Left ventricle myocardium inferior (tissue), 1 donor: ENCODE measurements around the gene ZNF365. TPM values are rescaled to one million over a fixed set of nuclear protein-coding genes. Genes with fewer than 3 reads are reported as not detected.
"Not testable (repeated sequence)": the region's sequence is repeated elsewhere in the genome, so short reads cannot be mapped to it uniquely, and the experiment has no call there.

Source experiments
- DNase-seq: peaks from one replicate; pipeline ENCODE4 v3.0.0-alpha.2; 2020
- H3K27ac ChIP-seq: fragments of 200-600 bp; replicated peaks from 2 replicates; pipeline ENCODE4 v1.8.0; 2021
- H3K27me3 ChIP-seq: fragments of 200-600 bp; 2 replicates; pipeline ENCODE4 v1.8.0; 2021; ENCODE audit warnings: low read depth
- H3K36me3 ChIP-seq: fragments of 200-600 bp; 2 replicates; pipeline ENCODE4 v1.8.0; 2021
- H3K4me1 ChIP-seq: fragments of 200-600 bp; 2 replicates; pipeline ENCODE4 v1.8.0; 2021
- H3K4me3 ChIP-seq: fragments of 200-600 bp; 2 replicates; pipeline ENCODE4 v1.8.0; 2021; ENCODE audit warnings: mild to moderate bottlenecking, moderate library complexity
- H3K9me3 ChIP-seq: fragments of 200-600 bp; replicated peaks from 2 replicates; pipeline ENCODE4 v1.8.0; 2021
- intact Hi-C: fragments of 100-400 bp; cut with micrococcal nuclease; formaldehyde crosslinking; loops from one replicate; pipeline ENCODE4 v1.11.0; 2022
- total RNA-seq: library from RNA; stranded (reverse); fragmentation: NEBNext Ultra II Directional; extraction: Animal tissue kit (Norgen Biotek cat#: 25700); gene quantifications from one replicate; pipeline ENCODE4 v1.2.1, GENCODE V29; 2021
- TF ChIP-seq, protein P1 (sequence below): fragments of 200-600 bp; IDR thresholded peaks from 2 replicates; pipeline ENCODE4 v1.8.0; 2021; ENCODE audit warnings: antibody characterized with exemption, mild to moderate bottlenecking, borderline replicate concordance
- donor health status: DM: no; HTN: yes; CAD: no; lungs with severe emphysema.

ZNF365 gene
- total RNA-seq, 1 donor from 2014 or later: 0.60 TPM

- H3K27ac ChIP-seq: no peak overlapping the region
- DNase-seq: no peak
- H3K4me1 ChIP-seq: peaks cover 12% of the 10 kb centered on the region
- peaks cover 52% of the 10 kb centered on the region for H3K27me3 ChIP-seq
- H3K9me3 ChIP-seq: no peaks in the 10 kb centered on the region
- TF ChIP-seq, protein P1, sequence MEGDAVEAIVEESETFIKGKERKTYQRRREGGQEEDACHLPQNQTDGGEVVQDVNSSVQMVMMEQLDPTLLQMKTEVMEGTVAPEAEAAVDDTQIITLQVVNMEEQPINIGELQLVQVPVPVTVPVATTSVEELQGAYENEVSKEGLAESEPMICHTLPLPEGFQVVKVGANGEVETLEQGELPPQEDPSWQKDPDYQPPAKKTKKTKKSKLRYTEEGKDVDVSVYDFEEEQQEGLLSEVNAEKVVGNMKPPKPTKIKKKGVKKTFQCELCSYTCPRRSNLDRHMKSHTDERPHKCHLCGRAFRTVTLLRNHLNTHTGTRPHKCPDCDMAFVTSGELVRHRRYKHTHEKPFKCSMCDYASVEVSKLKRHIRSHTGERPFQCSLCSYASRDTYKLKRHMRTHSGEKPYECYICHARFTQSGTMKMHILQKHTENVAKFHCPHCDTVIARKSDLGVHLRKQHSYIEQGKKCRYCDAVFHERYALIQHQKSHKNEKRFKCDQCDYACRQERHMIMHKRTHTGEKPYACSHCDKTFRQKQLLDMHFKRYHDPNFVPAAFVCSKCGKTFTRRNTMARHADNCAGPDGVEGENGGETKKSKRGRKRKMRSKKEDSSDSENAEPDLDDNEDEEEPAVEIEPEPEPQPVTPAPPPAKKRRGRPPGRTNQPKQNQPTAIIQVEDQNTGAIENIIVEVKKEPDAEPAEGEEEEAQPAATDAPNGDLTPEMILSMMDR: no peak
- H3K4me3 ChIP-seq: peak overlapping the region; percentile 63
- H3K36me3 ChIP-seq: no peaks in the 10 kb centered on the region
- intact Hi-C loops: no loop called here
Observed at GRCh38 chr10:62373639-62373994, 552 bp upstream of the ZNF365 start.

DNA sequence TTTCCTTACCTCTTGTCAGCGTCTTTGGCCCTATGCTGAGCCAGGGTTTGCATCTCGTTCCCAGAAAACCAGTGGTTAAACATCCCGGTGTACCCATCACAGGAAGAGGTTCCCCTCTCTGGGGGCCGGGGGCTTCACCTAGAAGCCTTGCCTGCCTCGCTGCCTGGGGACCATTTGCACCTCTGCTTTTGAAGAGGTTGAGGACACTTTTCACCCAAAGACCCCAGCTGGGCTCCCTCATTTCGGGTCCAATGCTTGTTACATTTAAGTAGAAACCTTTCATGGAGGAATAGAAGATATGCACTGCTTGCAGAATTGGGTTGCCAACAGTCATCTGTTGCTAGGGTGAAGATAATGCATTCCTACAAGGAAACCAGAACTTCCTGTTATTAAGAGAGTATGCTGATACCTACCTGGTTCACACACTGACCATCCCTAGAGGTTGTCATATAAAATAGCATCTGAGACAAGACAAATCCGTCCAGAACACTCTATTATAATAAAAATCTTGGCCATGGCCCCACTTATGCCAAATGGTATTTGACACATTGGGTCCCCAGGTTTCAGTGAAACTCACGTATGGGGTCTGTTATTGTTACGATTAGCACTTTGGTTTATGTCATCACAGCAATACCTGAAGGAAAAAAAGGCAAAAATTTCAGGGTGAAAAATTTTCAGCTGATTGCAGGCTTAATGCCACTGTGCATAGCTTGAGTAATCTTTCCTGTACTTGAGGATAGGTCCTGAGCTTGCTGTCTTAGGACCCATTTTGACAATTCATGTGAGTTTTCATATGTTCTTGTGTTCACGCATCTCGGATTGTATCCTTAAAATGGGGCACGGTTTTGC, 917 bp downstream of the ZNF365 start:
- H3K36me3 ChIP-seq: no peaks in the 10 kb centered on the region
- intact Hi-C loops: no loop called here
- peaks cover 52% of the 10 kb centered on the region for H3K27me3 ChIP-seq
- no peak overlapping the region for H3K27ac ChIP-seq
- no peak for DNase-seq
- H3K9me3 ChIP-seq: no peaks in the 10 kb centered on the region
- H3K4me1 ChIP-seq: peaks cover 12% of the 10 kb centered on the region
- H3K4me3 ChIP-seq: peak overlapping the region; percentile 63
- TF ChIP-seq, protein P1: no peak

DNA sequence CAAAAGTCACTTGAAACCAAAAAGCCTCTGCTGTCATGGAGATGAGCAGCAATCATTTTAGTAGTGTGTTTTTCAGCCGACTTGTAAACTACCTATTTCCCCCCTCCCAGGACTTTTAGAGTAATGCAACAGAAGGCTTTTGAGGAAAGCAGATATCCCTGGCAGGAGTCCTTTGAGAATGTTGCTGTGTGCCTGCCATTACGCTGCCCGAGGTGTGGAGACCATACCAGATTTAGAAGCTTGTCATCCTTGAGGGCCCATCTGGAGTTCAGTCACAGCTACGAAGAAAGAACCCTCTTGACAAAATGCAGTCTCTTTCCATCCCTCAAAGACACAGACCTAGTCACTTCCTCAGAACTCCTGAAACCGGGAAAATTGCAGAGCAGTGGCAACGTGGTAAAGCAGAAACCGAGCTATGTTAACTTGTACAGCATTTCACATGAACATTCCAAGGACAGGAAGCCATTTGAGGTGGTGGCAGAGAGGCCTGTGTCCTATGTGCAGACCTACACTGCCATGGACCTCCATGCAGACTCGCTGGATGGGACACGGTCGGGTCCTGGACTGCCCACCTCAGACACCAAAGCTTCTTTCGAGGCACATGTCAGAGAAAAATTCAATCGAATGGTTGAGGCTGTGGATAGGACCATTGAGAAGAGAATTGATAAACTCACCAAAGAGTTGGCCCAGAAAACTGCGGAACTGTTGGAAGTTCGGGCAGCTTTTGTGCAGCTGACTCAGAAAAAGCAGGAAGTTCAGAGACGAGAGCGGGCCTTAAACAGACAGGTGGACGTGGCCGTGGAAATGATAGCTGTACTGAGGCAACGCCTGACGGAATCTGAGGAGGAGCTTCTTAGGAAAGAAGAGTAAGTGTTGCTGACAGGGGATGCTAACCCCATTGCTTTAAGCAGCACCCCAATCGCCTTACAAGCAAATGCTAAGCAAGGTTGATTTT, 2.2 kb downstream of the ZNF365 start:
- TF ChIP-seq, protein P1: no peak
- intact Hi-C loops: no loop called here
- Histone ChIP-seq H3K9me3 (no peaks in the 10 kb centered on the region), H3K4me3 (no peak overlapping the region), H3K27ac (no peak overlapping the region), H3K36me3 (no peaks in the 10 kb centered on the region), H3K27me3 (peaks cover 52% of the 10 kb centered on the region), H3K4me1 (peaks cover 12% of the 10 kb centered on the region)
- DNase-seq: no peak

DNA sequence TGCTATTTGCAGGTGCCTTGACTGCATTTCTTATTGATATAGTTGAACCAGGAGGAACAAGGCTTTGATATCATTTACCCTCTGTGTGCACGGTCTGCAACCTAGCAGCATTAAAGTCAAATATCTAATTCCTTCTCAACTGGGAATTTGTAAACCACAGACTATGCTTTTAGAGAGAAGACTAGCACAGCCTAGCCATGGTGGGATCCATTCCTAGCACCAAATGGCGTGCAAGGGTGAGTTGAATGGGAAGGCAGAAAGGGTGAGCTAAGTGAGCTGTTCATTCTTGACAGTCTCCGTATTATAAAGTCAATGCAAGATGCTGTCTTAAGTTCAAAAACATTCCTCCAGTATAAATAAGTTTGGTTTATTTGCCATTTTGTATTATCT, 2.9 kb downstream of the ZNF365 start:
- intact Hi-C loops: no loop called here
- Histone ChIP-seq H3K27ac (no peak overlapping the region), H3K27me3 (peaks cover 46% of the 10 kb centered on the region), H3K9me3 (no peaks in the 10 kb centered on the region), H3K36me3 (no peaks in the 10 kb centered on the region), H3K4me1 (peaks cover 12% of the 10 kb centered on the region), H3K4me3 (no peak overlapping the region)
- no peak for DNase-seq
- TF ChIP-seq, protein P1: no peak

DNA sequence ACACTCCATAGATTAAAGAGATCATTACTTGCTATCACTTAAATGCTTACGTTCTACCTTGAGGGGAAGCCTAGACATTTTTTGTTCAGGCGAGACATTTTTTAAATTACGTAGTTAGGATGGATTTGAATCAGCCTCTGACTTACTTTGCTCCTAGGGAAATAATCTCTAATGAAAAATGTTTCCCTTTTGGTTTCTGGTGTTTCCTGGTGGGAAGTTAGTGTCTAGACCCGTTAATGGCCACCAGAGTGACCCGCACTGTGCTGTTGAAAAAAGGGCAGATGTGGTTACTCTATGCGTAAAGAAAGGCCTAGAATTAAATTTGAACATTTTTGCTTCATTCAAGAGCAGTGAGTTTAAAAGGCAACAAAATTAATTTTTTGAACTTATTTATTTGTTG, 3.8 kb downstream of the ZNF365 start:
- peaks cover 40% of the 10 kb centered on the region for H3K27me3 ChIP-seq
- H3K4me3 ChIP-seq: no peak overlapping the region
- no peak overlapping the region for H3K27ac ChIP-seq
- peaks cover 12% of the 10 kb centered on the region for H3K4me1 ChIP-seq
- intact Hi-C loops: no loop called here
- H3K9me3 ChIP-seq: no peaks in the 10 kb centered on the region
- no peak for DNase-seq
- no peaks in the 10 kb centered on the region for H3K36me3 ChIP-seq
- TF ChIP-seq, protein P1: no peak

GRCh38 chr10:62378877-62379276, 4.7 kb downstream of the ZNF365 start:
- peaks cover 37% of the 10 kb centered on the region for H3K27me3 ChIP-seq
- DNase-seq, H3K9me3 ChIP-seq, H3K36me3 ChIP-seq, H3K27ac ChIP-seq, H3K4me1 ChIP-seq, H3K4me3 ChIP-seq, intact Hi-C loops: not testable (repeated sequence)
